CD14-positive monocyte (primary cell): ENCODE measurements around the gene PRSS22. TPM values are rescaled to one million over a fixed set of nuclear protein-coding genes. Genes with fewer than 3 reads are reported as not detected.

Experiments used
- DNase-seq, 3 donors: peaks; one replicate each; pipeline ENCODE4 v3.0.0-alpha.2; 2011 to 2022
- H2AFZ ChIP-seq: 2 replicates; pipeline ENCODE4 v1.6.0; 2012; ENCODE audit warnings: mild to moderate bottlenecking, low read depth, low read length, inconsistent platforms; ENCODE audit not compliant: insufficient read depth, poor library complexity, severe bottlenecking
- H3K27ac ChIP-seq, 2 donors: 1 replicate in 1 of 2; 2 replicates in 1 of 2; pipeline ENCODE4 v1.5.1; 2012 to 2013; ENCODE audit warnings: low read length in 2 of 2, control low read depth in 1 of 2, inconsistent platforms in 1 of 2, low read depth in 1 of 2, mild to moderate bottlenecking in 1 of 2
- H3K27me3 ChIP-seq, 2 donors: one replicate each; pipeline versions ENCODE4 v1.6.0 to v1.6.1; 2011 to 2013; ENCODE audit warnings: low read length in 2 of 2; ENCODE audit not compliant: control insufficient read depth in 2 of 2, insufficient read depth in 2 of 2
- H3K36me3 ChIP-seq, 2 donors: replicated peaks in 1 of 2; 1 replicate in 1 of 2; 2 replicates in 1 of 2; pipeline versions ENCODE4 v1.5.1 to v1.6.1; 2012 to 2013; ENCODE audit warnings: low read length in 2 of 2, control low read depth in 1 of 2, inconsistent platforms in 1 of 2, mild to moderate bottlenecking in 1 of 2; ENCODE audit not compliant: insufficient read depth in 2 of 2, control insufficient read depth in 1 of 2
- H3K4me1 ChIP-seq, 2 donors: 1 replicate in 1 of 2; 2 replicates in 1 of 2; pipeline versions ENCODE4 v1.5.1 to v1.6.1; 2012 to 2013; ENCODE audit warnings: low read length in 2 of 2, control low read depth in 1 of 2, inconsistent platforms in 1 of 2, mild to moderate bottlenecking in 1 of 2, moderate library complexity in 1 of 2; ENCODE audit not compliant: insufficient read depth in 2 of 2, control insufficient read depth in 1 of 2
- H3K4me2 ChIP-seq: replicated peaks from 2 replicates; pipeline ENCODE3; 2012; ENCODE audit warnings: low read length, moderate library complexity, mild to moderate bottlenecking; ENCODE audit not compliant: poor library complexity, severe bottlenecking; ENCODE audit errors: extremely low read depth
- H3K4me3 ChIP-seq, 3 experiments: fragments of 200-600 bp in 1 of 3; sonication (generic) in 1 of 3; replicated peaks in 1 of 3; 1 replicate in 2 of 3; 2 replicates in 1 of 3; pipeline ENCODE4 v1.5.1; 2011 to 2013; ENCODE audit warnings: low read length in 3 of 3, mild to moderate bottlenecking in 3 of 3, control low read depth in 2 of 3, low read depth in 2 of 3, inconsistent platforms in 1 of 3, moderate library complexity in 1 of 3
- H3K79me2 ChIP-seq: 2 replicates; pipeline ENCODE4 v1.6.0; 2012; ENCODE audit warnings: mild to moderate bottlenecking, control low read depth, inconsistent platforms, low read length, moderate library complexity; ENCODE audit not compliant: insufficient read depth
- H3K9ac ChIP-seq: 2 replicates; pipeline ENCODE4 v1.6.0; 2017; ENCODE audit warnings: low read length, mild to moderate bottlenecking; ENCODE audit not compliant: insufficient read depth, poor library complexity, severe bottlenecking
- H3K9me3 ChIP-seq, 2 donors: replicated peaks in 1 of 2; 1 replicate in 1 of 2; 2 replicates in 1 of 2; pipeline versions ENCODE4 v1.5.1 to v1.6.1; 2012 to 2013; ENCODE audit warnings: low read length in 2 of 2, control low read depth in 1 of 2; ENCODE audit not compliant: control insufficient read depth in 1 of 2, insufficient read depth in 1 of 2
- H4K20me1 ChIP-seq: 2 replicates; pipeline ENCODE4 v1.6.0; 2012; ENCODE audit warnings: mild to moderate bottlenecking, low read length, control low read depth, moderate library complexity; ENCODE audit not compliant: insufficient read depth
- H3K27ac Mint-ChIP-seq, 7 donors: one replicate each; pipeline ENCODE4 v1.8.0; 2020; ENCODE audit warnings: mild to moderate bottlenecking in 7 of 7, mixed read lengths in 7 of 7, moderate library complexity in 6 of 7, inconsistent platforms in 2 of 7
- H3K27me3 Mint-ChIP-seq, 3 donors: one replicate each; pipeline ENCODE4 v1.8.0; 2021 to 2022; ENCODE audit warnings: low read depth in 3 of 3, mild to moderate bottlenecking in 3 of 3, mixed read lengths in 3 of 3, moderate library complexity in 3 of 3, inconsistent platforms in 1 of 3
- H3K36me3 Mint-ChIP-seq, 2 donors: one replicate each; pipeline ENCODE4 v1.8.0; 2020; ENCODE audit warnings: mixed read lengths in 2 of 2, inconsistent platforms in 1 of 2, mild to moderate bottlenecking in 1 of 2
- H3K4me1 Mint-ChIP-seq: one replicate; pipeline ENCODE4 v1.8.0; 2020; ENCODE audit warnings: mild to moderate bottlenecking, mixed read lengths
- H3K4me3 Mint-ChIP-seq, 2 donors: one replicate each; pipeline ENCODE4 v1.8.0; 2020; ENCODE audit warnings: mild to moderate bottlenecking in 2 of 2, mixed read lengths in 2 of 2, moderate library complexity in 1 of 2
- H3K9me3 Mint-ChIP-seq, 7 donors: one replicate each; pipeline ENCODE4 v1.8.0; 2020 to 2022; ENCODE audit warnings: mixed read lengths in 7 of 7, mild to moderate bottlenecking in 6 of 7, moderate library complexity in 6 of 7, inconsistent platforms in 2 of 7
- CTCF ChIP-seq: fragments of 200-600 bp; IDR thresholded peaks from one replicate; pipeline ENCODE4 v1.8.0; 2022; ENCODE audit warnings: antibody characterized with exemption, mild to moderate bottlenecking
- WGBS: methylation state at CpG from one replicate; pipeline ENCODE4 v1.1.5; 2013; ENCODE audit warnings: missing lambda C conversion rate; ENCODE audit not compliant: insufficient coverage; 5-methylcytosine and 5-hydroxymethylcytosine counted together
- intact Hi-C, 2 donors: fragments of 100-400 bp; cut with micrococcal nuclease; formaldehyde crosslinking; loops; one replicate each; pipeline versions ENCODE4 v1.15.0 to v1.15.1; 2023
- polyA plus RNA-seq, 3 donors: library from polyadenylated mRNA; depleted of rRNA in 1 of 3; unstranded in 2 of 3; stranded (reverse) in 1 of 3; fragments of 300-500 nt in 2 of 3; fragments of >200 nt in 1 of 3; fragmentation: Illumina TruSeq in 2 of 3; gene quantifications; 1 replicate in 2 of 3; 2 replicates in 1 of 3; pipeline ENCODE4 v1.2.3, GENCODE V29; 2012 to 2021

Gene PRSS22
- polyA plus RNA-seq, 3 donors: not detected

- TF ChIP-seq CTCF: no peak
- no peak overlapping the region for H3K4me3 ChIP-seq
- Mint-ChIP-seq H3K4me3 (no peak overlapping the region), H3K9me3 (no peaks in the 10 kb centered on the region), H3K4me1 (peaks cover 6% of the 10 kb centered on the region), H3K27me3 (peaks cover 0 to 2% (median 0%) of the 10 kb centered on the region in 3 donors), H3K27ac (peak overlapping the region in 2 of 7 donors; percentile 33 to 50), H3K36me3 (peaks cover 5% of the 10 kb centered on the region in 2 donors)
- peaks cover 4 to 9% of the 10 kb centered on the region in 2 donors for H3K4me1 ChIP-seq
- H3K27me3 ChIP-seq: no peaks in the 10 kb centered on the region
- 98% methylated on average over 7 of the region's 13 CpGs for WGBS
- no peaks in the 10 kb centered on the region for H3K79me2 ChIP-seq
- no peaks in the 10 kb centered on the region for H4K20me1 ChIP-seq
- H3K9ac ChIP-seq: no peak overlapping the region
- no peak for DNase-seq
- no peak overlapping the region for H3K4me2 ChIP-seq
- H3K27ac ChIP-seq: no peak overlapping the region
- no peaks in the 10 kb centered on the region for H3K9me3 ChIP-seq
- intact Hi-C loops: no loop called here
- peaks cover 9 to 10% of the 10 kb centered on the region in 2 donors for H3K36me3 ChIP-seq
- H2AFZ ChIP-seq: no peak overlapping the region
Observed at GRCh38 chr16:2899564-2900072, 41.6 kb upstream of the PRSS22 start.

GRCh38 chr16:2898831-2899563 is 41.0 kb upstream of the PRSS22 start:
- WGBS: 95% methylated on average over 6 of the region's 10 CpGs
- peak overlapping the region in 2 of 7 donors; percentile 43 to 54 for H3K27ac Mint-ChIP-seq
- H3K36me3 ChIP-seq: peaks cover 9 to 10% of the 10 kb centered on the region in 2 donors

More at GRCh38 chr16:2898831-2899563, 41.0 kb upstream of the PRSS22 start:
- Histone ChIP-seq H3K4me2 (no peak overlapping the region), H3K4me1 (peaks cover 4% of the 10 kb centered on the region in 2 donors), H3K79me2 (no peaks in the 10 kb centered on the region), H4K20me1 (no peaks in the 10 kb centered on the region), H3K27me3 (no peaks in the 10 kb centered on the region), H3K27ac (no peak overlapping the region), H3K4me3 (no peak overlapping the region), H2AFZ (no peak overlapping the region), H3K9me3 (no peaks in the 10 kb centered on the region), H3K9ac (no peak overlapping the region)
- intact Hi-C loops: no loop called here
- H3K9me3 Mint-ChIP-seq: no peaks in the 10 kb centered on the region
- no peak for DNase-seq
- H3K4me3 Mint-ChIP-seq: no peak overlapping the region
- no peak for TF ChIP-seq CTCF
- H3K36me3 Mint-ChIP-seq: peaks cover 5% of the 10 kb centered on the region in 2 donors
- H3K27me3 Mint-ChIP-seq: peaks cover 0 to 2% (median 0%) of the 10 kb centered on the region in 3 donors
- peaks cover 3% of the 10 kb centered on the region for H3K4me1 Mint-ChIP-seq
